IPS-15b (cell line): ENCODE measurements around the gene TBCD.

Experiments used
- H3K27me3 ChIP-seq: one replicate; pipeline ENCODE4 v1.6.1; 2013; ENCODE audit warnings: low read length; ENCODE audit not compliant: control insufficient read depth, insufficient read depth
- H3K36me3 ChIP-seq: one replicate; pipeline ENCODE4 v1.6.1; 2013; ENCODE audit warnings: low read length; ENCODE audit not compliant: control insufficient read depth, insufficient read depth
- H3K4me1 ChIP-seq: one replicate; pipeline ENCODE4 v1.6.1; 2013; ENCODE audit warnings: mild to moderate bottlenecking, low read length; ENCODE audit not compliant: control insufficient read depth, insufficient read depth
- H3K4me3 ChIP-seq: one replicate; pipeline ENCODE4 v1.5.1; 2013; ENCODE audit warnings: low read depth, low read length
- H3K9ac ChIP-seq: one replicate; pipeline ENCODE4 v1.6.1; 2013; ENCODE audit warnings: low read depth, mild to moderate bottlenecking, low read length
- H3K9me3 ChIP-seq: one replicate; pipeline ENCODE4 v1.6.1; 2013; ENCODE audit warnings: mild to moderate bottlenecking, low read length; ENCODE audit not compliant: control insufficient read depth, insufficient read depth

The TBCD gene

DNA sequence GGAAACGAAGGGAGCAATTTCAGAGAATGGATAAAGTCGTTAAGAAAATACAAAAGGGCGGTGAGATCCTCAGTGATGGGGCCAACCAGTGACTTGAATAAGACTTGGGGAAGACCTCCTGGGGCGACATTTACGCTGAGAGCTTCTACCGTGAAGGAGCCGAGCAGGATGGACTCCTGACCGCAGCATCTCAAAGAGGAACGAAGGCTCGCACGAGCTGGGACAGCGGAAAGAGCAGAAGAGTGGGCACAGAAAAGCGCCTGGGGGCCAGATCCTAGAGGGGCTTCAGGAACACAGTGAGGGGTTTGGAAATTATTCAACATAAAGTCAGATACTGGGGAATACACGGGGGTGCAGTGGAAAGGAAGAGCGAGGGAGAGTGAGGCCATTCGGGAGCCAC, 70.4 kb downstream of the TBCD start:
- Histone ChIP-seq H3K4me1 (peaks cover 8% of the 10 kb centered on the region), H3K27me3 (no peaks in the 10 kb centered on the region), H3K9me3 (peaks cover 3% of the 10 kb centered on the region), H3K4me3 (no peak overlapping the region), H3K9ac (no peak overlapping the region), H3K36me3 (peaks cover 27% of the 10 kb centered on the region)

- Histone ChIP-seq H3K27me3 (no peaks in the 10 kb centered on the region), H3K9ac (no peak overlapping the region), H3K4me3 (no peak overlapping the region), H3K4me1 (peaks cover 8% of the 10 kb centered on the region), H3K36me3 (peaks cover 27% of the 10 kb centered on the region), H3K9me3 (peaks cover 3% of the 10 kb centered on the region)
These were observed 71.1 kb downstream of the TBCD start for GRCh38 chr17:82823004-82823403.

DNA sequence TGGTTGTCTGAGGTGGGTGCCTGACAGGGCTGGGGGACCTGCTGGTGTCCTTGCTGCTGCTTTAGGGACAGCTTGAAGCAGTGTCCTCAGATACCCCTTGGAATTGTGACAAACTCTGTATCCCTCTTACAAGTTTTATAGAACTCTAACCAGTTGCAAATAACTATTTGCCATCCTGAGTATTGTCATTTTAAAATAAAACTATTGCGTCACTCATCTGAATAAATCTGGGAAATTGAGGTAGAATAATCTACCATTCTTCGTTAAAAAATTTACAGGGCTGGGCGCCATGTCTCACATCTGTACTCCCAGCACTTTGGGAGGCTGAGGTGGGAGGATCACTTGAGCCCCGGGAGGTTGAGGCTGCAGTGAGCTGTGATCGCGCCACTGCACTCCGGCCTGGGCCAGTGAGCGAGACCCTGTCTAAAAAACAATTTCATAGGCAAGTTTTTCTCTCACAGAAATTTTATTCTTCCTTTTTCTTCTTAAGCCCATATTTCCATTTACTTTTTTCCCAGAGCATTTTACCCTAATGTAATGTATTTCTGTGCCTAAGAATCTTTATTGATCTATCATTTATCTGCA, 73.8 kb downstream of the TBCD start:
- Histone ChIP-seq H3K9me3 (no peaks in the 10 kb centered on the region), H3K4me3 (no peak overlapping the region), H3K4me1 (peaks cover 8% of the 10 kb centered on the region), H3K27me3 (no peaks in the 10 kb centered on the region), H3K9ac (no peak overlapping the region), H3K36me3 (peaks cover 29% of the 10 kb centered on the region)

GRCh38 chr17:82826211-82826610, 74.3 kb downstream of the TBCD start:
- H3K9me3 ChIP-seq = no peaks in the 10 kb centered on the region
- H3K4me1 ChIP-seq = peaks cover 6% of the 10 kb centered on the region
- peaks cover 33% of the 10 kb centered on the region for H3K36me3 ChIP-seq
- H3K9ac ChIP-seq = no peak overlapping the region
- H3K27me3 ChIP-seq = no peaks in the 10 kb centered on the region
- no peak overlapping the region for H3K4me3 ChIP-seq

GRCh38 chr17:82826956-82827355, 75.1 kb downstream of the TBCD start:
- Histone ChIP-seq H3K36me3 (peaks cover 35% of the 10 kb centered on the region), H3K9ac (no peak overlapping the region), H3K4me1 (peaks cover 2% of the 10 kb centered on the region), H3K9me3 (no peaks in the 10 kb centered on the region), H3K27me3 (no peaks in the 10 kb centered on the region), H3K4me3 (no peak overlapping the region)

DNA sequence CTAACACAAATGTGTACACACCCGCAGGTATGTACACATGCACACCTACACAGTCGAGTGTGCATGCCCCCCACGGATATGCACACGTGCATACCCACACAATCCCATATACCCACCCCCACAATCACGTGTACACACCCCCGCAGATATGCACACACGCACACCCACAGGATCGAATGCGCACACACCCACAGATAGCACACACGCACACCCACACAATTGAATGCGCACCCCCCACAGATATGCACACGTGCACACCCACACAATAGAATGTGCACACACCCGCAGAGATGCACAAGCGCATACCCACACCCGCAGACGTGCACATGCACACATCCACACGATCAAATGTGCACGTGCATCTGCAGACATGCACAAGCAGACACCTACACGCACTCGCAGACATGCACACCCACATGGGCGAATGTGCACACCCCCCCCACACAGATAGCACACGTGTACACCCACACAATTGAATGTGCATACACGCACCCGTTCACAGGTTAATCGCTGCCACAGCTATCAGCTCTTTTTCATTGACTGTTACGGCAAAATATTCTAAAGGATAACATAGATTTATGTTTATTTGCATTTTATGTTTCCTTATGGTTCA, 77.1 kb downstream of the TBCD start:
- peaks cover 40% of the 10 kb centered on the region for H3K36me3 ChIP-seq
- no peaks in the 10 kb centered on the region for H3K9me3 ChIP-seq

DNA sequence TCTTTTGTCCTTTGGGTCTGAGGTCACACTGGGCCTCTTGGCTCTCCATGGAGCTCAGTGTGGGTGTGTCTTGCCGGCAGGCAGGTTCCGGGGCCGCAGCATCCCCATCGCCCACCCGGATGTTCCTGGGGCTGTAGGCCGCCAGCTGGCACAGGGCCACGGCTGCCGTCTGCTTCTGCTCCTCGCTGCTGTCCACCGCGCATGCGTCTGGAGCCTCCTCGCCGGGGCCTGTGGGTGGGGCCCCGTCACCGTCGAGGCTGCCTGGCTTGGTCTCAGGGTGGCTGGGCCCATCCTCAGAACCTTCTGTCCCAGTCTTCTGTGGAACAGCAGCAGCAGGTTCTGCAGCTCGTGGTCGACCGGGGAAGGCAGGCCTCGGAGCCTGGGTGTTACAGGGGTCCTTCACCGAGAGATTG, 78.4 kb downstream of the TBCD start:
- Histone ChIP-seq H3K9me3 (no peaks in the 10 kb centered on the region), H3K4me1 (no peaks in the 10 kb centered on the region), H3K36me3 (peaks cover 40% of the 10 kb centered on the region), H3K9ac (no peak overlapping the region), H3K4me3 (no peak overlapping the region), H3K27me3 (no peaks in the 10 kb centered on the region)

More for the DNA sequence above, 77.1 kb downstream of the TBCD start:
- Histone ChIP-seq H3K4me1 (no peaks in the 10 kb centered on the region), H3K27me3 (no peaks in the 10 kb centered on the region), H3K4me3 (no peak overlapping the region), H3K9ac (no peak overlapping the region)

DNA sequence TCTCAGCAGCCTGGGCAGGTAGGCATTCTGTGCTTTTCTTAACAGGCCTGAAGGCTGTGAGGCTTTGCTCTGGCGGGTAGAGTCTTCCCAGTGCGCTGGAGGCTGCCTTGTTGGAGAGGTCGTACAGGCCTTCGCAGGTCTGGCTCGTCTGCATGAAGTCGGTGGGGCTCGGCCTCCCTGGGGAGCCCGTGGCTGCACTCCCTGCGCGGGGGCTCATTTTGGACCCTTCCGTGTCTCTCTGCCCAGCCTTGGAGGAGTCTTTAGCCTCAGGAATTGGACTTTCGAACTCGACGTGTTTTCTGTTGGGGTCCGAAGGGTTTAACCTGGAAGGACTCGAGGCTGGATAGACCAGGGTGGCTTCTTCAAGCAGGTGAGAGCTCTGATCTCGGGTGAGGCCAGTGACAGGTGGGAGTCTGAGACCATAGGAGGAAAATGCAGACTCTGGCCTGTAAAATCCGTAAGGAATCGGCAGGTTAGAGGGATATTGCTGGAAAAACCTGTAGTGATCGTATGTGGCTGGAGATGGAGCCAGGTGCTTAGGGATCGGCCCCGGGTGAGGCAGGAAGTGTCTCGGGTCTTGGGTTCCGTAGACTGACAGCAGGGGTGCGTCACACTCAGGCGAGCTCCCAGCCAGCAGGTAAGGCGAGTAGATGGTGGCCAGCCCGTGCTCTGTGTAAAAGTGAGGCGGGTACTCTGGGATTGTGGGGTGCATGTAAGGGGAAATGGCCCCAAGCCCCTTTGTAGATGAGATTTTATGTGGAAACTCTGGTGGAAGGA, 79.4 kb downstream of the TBCD start:
- H3K4me1 ChIP-seq = no peaks in the 10 kb centered on the region
- H3K9me3 ChIP-seq = no peaks in the 10 kb centered on the region
- H3K9ac ChIP-seq = no peak overlapping the region
- H3K4me3 ChIP-seq = no peak overlapping the region
- H3K36me3 ChIP-seq = peaks cover 40% of the 10 kb centered on the region
- no peaks in the 10 kb centered on the region for H3K27me3 ChIP-seq

- Histone ChIP-seq H3K9me3 (no peaks in the 10 kb centered on the region), H3K4me3 (no peak overlapping the region), H3K27me3 (no peaks in the 10 kb centered on the region), H3K36me3 (peaks cover 39% of the 10 kb centered on the region), H3K4me1 (no peaks in the 10 kb centered on the region), H3K9ac (no peak overlapping the region)
These were observed 79.9 kb downstream of the TBCD start for GRCh38 chr17:82831818-82832200.

DNA sequence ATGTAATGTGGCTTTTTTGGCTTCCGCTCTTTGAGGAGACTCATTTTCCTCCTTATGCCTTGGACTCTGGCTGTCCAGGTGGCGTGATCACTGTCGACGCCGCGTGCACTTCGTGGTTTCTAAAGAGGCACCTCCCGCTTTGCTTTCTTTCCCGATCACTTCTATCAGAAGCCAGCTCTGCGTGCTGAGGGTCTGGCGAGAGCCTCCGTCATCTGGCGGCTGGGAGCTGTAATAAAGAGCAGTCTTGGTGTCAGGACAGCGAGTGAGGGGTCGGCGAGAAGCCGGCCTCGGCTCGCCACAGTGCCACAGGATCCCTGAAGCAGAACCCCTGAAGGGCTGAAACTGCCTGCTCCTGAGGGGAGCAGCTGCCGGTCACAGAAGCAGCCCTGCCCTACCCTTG, 80.5 kb downstream of the TBCD start:
- H3K9me3 ChIP-seq = no peaks in the 10 kb centered on the region
- H3K27me3 ChIP-seq = no peaks in the 10 kb centered on the region
- H3K4me1 ChIP-seq = no peaks in the 10 kb centered on the region
- no peak overlapping the region for H3K9ac ChIP-seq
- H3K36me3 ChIP-seq = peaks cover 34% of the 10 kb centered on the region
- H3K4me3 ChIP-seq = no peak overlapping the region

- Histone ChIP-seq H3K4me1 (no peaks in the 10 kb centered on the region), H3K4me3 (no peak overlapping the region), H3K27me3 (no peaks in the 10 kb centered on the region), H3K9ac (no peak overlapping the region), H3K36me3 (peaks cover 28% of the 10 kb centered on the region), H3K9me3 (no peaks in the 10 kb centered on the region)
These were observed 81.1 kb downstream of the TBCD start for GRCh38 chr17:82832881-82833475.
